Tibial nerve (tissue), 3 donors: ENCODE results near the gene KIR3DL3.

ENCODE experiments used
- EP300 ChIP-seq, 2 donors: sonication (generic); formaldehyde crosslinking; IDR thresholded peaks; one replicate each; pipeline ENCODE4 v1.6.1; 2017; ENCODE audit warnings: antibody characterized with exemption in 2 of 2, mild to moderate bottlenecking in 1 of 2
- POLR2A ChIP-seq, 2 donors: fragments of 450-650 bp; IDR thresholded peaks; one replicate each; pipeline ENCODE4 v1.6.1; 2017; ENCODE audit warnings: antibody characterized with exemption in 2 of 2, mild to moderate bottlenecking in 2 of 2, moderate library complexity in 2 of 2

DNA sequence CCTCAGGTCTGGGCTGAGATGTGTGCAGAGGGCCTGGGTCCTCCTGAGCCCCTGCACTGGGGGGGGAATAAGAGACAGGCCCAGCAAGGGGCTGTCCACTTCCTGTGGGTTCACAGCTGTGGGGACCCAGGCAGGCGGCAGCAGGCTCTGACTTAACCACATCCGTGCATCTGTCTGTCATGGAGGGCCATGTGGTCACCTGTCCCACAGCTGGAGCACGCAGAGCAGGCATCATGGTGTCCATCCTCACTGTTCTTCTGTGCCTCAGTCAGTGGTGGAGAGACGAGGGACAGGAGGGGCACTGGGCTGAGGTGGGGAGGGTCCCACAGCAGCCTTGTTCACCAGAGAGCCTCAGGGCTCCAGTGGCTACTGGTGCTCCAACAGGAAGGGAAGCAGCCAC, 16.3 kb upstream of the KIR3DL3 start:
- no peak for TF ChIP-seq EP300 (IDR thresholded peaks at IDR 0.05)
- TF ChIP-seq POLR2A (IDR thresholded peaks at IDR 0.05): no peak
